Lower lobe of right lung (tissue), 2 donors: ENCODE measurements around the gene TTLL9. TPM values are rescaled to one million over a fixed set of nuclear protein-coding genes. Genes with fewer than 3 reads are reported as not detected.

Experiments used
- ATAC-seq, 2 donors: fragments of 200-7000 bp; cut with Tn5 transposase; one replicate each; pipeline ENCODE4 v1.9.1; 2020 to 2022; ENCODE audit warnings: mild to moderate bottlenecking in 2 of 2, moderate library complexity in 2 of 2
- DNase-seq: peaks from one replicate; pipeline ENCODE4 v3.0.0-alpha.2; 2020
- H3K27ac ChIP-seq: fragments of 200-600 bp; one replicate; pipeline ENCODE4 v1.8.0; 2022
- H3K27me3 ChIP-seq: fragments of 200-600 bp; one replicate; pipeline ENCODE4 v1.8.0; 2022; ENCODE audit warnings: low read depth
- H3K36me3 ChIP-seq: fragments of 200-600 bp; one replicate; pipeline ENCODE4 v1.8.0; 2022; ENCODE audit warnings: mild to moderate bottlenecking
- H3K4me1 ChIP-seq: fragments of 200-600 bp; one replicate; pipeline ENCODE4 v1.8.0; 2022
- H3K4me3 ChIP-seq: fragments of 200-600 bp; one replicate; pipeline ENCODE4 v1.8.0; 2022; ENCODE audit warnings: mild to moderate bottlenecking
- H3K9me3 ChIP-seq: fragments of 200-600 bp; one replicate; pipeline ENCODE4 v1.8.0; 2022
- CTCF ChIP-seq: fragments of 200-600 bp; IDR thresholded peaks from one replicate; pipeline ENCODE4 v1.8.0; 2022; ENCODE audit warnings: antibody characterized with exemption, mild to moderate bottlenecking
- intact Hi-C: fragments of 100-400 bp; cut with DNase I; formaldehyde crosslinking; loops from one replicate; pipeline ENCODE4 v1.11.0; 2022
- total RNA-seq: library from RNA; stranded (reverse); fragmentation: NEBNext Ultra II Directional; extraction: Animal tissue kit (Norgen Biotek cat#: 25700); gene quantifications from one replicate; pipeline ENCODE4 v1.2.1, GENCODE V29; 2021
- donor health status: DM: no; HTN: yes; CAD: no; lungs with severe emphysema.

TTLL9 gene
- total RNA-seq, 1 donor from 2014 or later, result 5.9 TPM

- Histone ChIP-seq H3K36me3 (no peaks in the 10 kb centered on the region), H3K27me3 (no peaks in the 10 kb centered on the region), H3K4me3 (peak overlapping the region; percentile 35), H3K9me3 (no peaks in the 10 kb centered on the region), H3K4me1 (peaks cover 9% of the 10 kb centered on the region), H3K27ac (peak overlapping the region; percentile 46)
- ATAC-seq (no peak), DNase-seq (no peak)
- intact Hi-C loops, result no loop called here
- no peak for TF ChIP-seq CTCF
Measured at GRCh38 chr20:31844737-31845299, 25.6 kb upstream of the TTLL9 start.

- no peak for TF ChIP-seq CTCF
- peaks cover 4% of the 10 kb centered on the region for H3K27me3 ChIP-seq
- intact Hi-C loops, result no loop called here
- H3K9me3 ChIP-seq, result no peaks in the 10 kb centered on the region
- ATAC-seq, result peak in 1 of 2 donors; percentile 21
- no peaks in the 10 kb centered on the region for H3K36me3 ChIP-seq
- no peak for DNase-seq
- peak within 1 kb of the TSS; percentile 35 for H3K4me3 ChIP-seq
- peaks cover 9% of the 10 kb centered on the region for H3K4me1 ChIP-seq
- H3K27ac ChIP-seq, result peak within 1 kb of the TSS; percentile 46
Measured at GRCh38 chr20:31845300-31845863, 25.1 kb upstream of the TTLL9 start, which contains the start of gene FOXS1. FOXS1 (minus strand) TSS chr20:31845604; CDS start chr20:31845542, 62 bp downstream.

- Histone ChIP-seq H3K4me1 (peaks cover 9% of the 10 kb centered on the region), H3K27ac (no peak overlapping the region), H3K9me3 (no peaks in the 10 kb centered on the region), H3K27me3 (peaks cover 18% of the 10 kb centered on the region), H3K4me3 (no peak overlapping the region), H3K36me3 (no peaks in the 10 kb centered on the region)
- DNase-seq, result no peak
- intact Hi-C loops, result no loop called here
- TF ChIP-seq CTCF, result no peak
- no peak for ATAC-seq
Measured at GRCh38 chr20:31846793-31847138, 23.7 kb upstream of the TTLL9 start.

- no peak for ATAC-seq
- Histone ChIP-seq H3K27ac (no peak overlapping the region), H3K9me3 (no peaks in the 10 kb centered on the region), H3K4me1 (peaks cover 4% of the 10 kb centered on the region), H3K36me3 (no peaks in the 10 kb centered on the region), H3K27me3 (peaks cover 25% of the 10 kb centered on the region), H3K4me3 (no peak overlapping the region)
- no peak for TF ChIP-seq CTCF
- intact Hi-C loops, result no loop called here
- no peak for DNase-seq
Measured at GRCh38 chr20:31848088-31848999, 22.1 kb upstream of the TTLL9 start.

- Histone ChIP-seq H3K9me3 (no peaks in the 10 kb centered on the region), H3K4me1 (no peaks in the 10 kb centered on the region), H3K27me3 (peaks cover 28% of the 10 kb centered on the region), H3K27ac (no peak overlapping the region), H3K36me3 (no peaks in the 10 kb centered on the region), H3K4me3 (no peak overlapping the region)
- DNase-seq (no peak), ATAC-seq (no peak)
- intact Hi-C loops, result no loop called here
- no peak for TF ChIP-seq CTCF
Measured at GRCh38 chr20:31849306-31849930, 21.0 kb upstream of the TTLL9 start.
